ENCODE measurements around the gene AFF3.

AFF3 gene

DNA sequence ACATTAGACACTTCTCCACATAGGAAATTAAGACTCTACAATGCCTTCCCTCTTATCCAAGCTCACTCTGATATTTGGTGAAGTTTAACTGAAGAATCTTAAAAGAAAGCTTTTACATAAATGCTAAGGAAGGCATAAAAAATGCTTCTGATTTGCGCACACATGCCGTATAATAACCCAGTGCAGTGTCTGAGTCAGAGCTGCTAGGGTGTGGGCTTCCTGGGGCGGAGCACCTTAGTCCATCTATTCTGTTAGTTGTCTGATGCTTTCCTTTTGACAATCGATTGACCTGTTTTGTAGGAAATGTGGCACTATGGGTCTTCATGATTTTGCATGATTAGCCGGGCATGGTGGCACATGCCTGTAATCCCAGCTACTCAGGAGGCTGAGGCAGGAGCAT lies 231.5 kb downstream of the AFF3 start:
- no peak for DNase-seq (ENCODE audit: low spot score)
- in situ Hi-C loops (cut with MboI; ENCODE audit: low sequenced_read_pairs, unreplicated experiment), result no loop called here
- no peak for TF ChIP-seq CTCF (IDR thresholded peaks at IDR 0.05; ENCODE audit: borderline replicate concordance, control extremely low read depth, extremely low read depth, insufficient read depth, missing control alignments)

DNA sequence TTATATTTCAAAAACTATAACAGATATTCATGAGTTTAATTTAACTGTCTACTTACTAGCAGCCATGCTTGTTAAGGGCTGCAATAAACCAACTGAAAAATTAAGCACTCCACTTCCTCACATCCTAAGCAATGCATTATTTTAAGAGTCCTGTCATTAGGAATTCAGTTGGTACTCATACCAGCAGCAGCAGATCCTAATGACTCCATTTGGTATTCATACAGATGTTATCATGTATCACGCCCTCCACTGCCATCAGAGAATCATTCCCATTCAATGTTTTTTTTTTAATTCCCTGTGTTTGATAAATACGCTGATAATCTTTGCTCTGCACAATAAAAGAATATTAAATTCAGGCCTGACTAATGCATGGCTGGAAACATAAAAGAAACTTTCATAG lies 236.8 kb downstream of the AFF3 start:
- in situ Hi-C loops (cut with MboI; ENCODE audit: low sequenced_read_pairs, unreplicated experiment), result no loop called here
- no peak for TF ChIP-seq CTCF (IDR thresholded peaks at IDR 0.05; ENCODE audit: borderline replicate concordance, control extremely low read depth, extremely low read depth, insufficient read depth, missing control alignments)

DNA sequence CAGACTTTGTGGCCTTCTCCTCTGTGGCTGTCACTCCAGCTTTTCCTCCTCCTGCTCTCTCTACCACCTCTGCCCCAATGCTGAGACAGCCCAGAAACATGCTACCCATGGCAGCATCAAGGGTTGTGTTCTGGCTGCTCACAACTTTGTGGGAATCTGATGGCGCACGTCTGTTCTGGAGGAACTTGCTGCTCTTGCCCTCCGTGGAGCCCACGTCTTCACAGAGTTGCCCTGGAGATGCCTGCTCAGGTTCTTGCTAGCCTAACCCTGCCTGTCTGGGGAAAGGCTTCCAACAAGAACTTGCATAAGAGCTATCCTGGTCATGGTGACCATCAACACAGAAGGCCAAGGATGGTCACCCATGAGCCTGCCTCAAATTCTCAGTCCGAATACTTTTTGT lies 237.4 kb downstream of the AFF3 start:
- in situ Hi-C loops (cut with MboI; ENCODE audit: low sequenced_read_pairs, unreplicated experiment), result no loop called here
- no peak for TF ChIP-seq CTCF (IDR thresholded peaks at IDR 0.05; ENCODE audit: borderline replicate concordance, control extremely low read depth, extremely low read depth, insufficient read depth, missing control alignments)
- DNase-seq (ENCODE audit: low spot score), result no peak

More for the DNA sequence above, 236.8 kb downstream of the AFF3 start:
- no peak for DNase-seq (ENCODE audit: low spot score)

- DNase-seq (ENCODE audit: low spot score), result no peak
- TF ChIP-seq CTCF (IDR thresholded peaks at IDR 0.05; ENCODE audit: borderline replicate concordance, control extremely low read depth, extremely low read depth, insufficient read depth, missing control alignments), result no peak
- in situ Hi-C loops (cut with MboI; ENCODE audit: low sequenced_read_pairs, unreplicated experiment), result no loop called here
These were observed 238.4 kb downstream of the AFF3 start for GRCh38 chr2:99903981-99904380.

- in situ Hi-C loops (cut with MboI; ENCODE audit: low sequenced_read_pairs, unreplicated experiment), result no loop called here
- TF ChIP-seq CTCF (IDR thresholded peaks at IDR 0.05; ENCODE audit: borderline replicate concordance, control extremely low read depth, extremely low read depth, insufficient read depth, missing control alignments), result no peak
- DNase-seq (ENCODE audit: low spot score), result no peak
These were observed 241.8 kb downstream of the AFF3 start for GRCh38 chr2:99900556-99900955.

GRCh38 chr2:99899882-99900281 lies 242.5 kb downstream of the AFF3 start:
- in situ Hi-C loops (cut with MboI; ENCODE audit: low sequenced_read_pairs, unreplicated experiment), result no loop called here
- no peak for TF ChIP-seq CTCF (IDR thresholded peaks at IDR 0.05; ENCODE audit: borderline replicate concordance, control extremely low read depth, extremely low read depth, insufficient read depth, missing control alignments)
- no peak for DNase-seq (ENCODE audit: low spot score)

All from GM13976 (cell line).